IPS DF 6.9 (cell line): ENCODE measurements around the gene STYXL1.
"Not testable (repeated sequence)": the region's sequence is repeated elsewhere in the genome, so short reads cannot be mapped to it uniquely, and the experiment has no call there.

Experiments used
- DNase-seq: peaks from one replicate; pipeline ENCODE4 v3.0.0-alpha.2; 2013; ENCODE audit warnings: low read depth, low spot score
- H3K27ac ChIP-seq: one replicate; pipeline ENCODE4 v1.5.1; 2013; ENCODE audit warnings: low read length, control low read depth
- H3K27me3 ChIP-seq: 2 replicates; pipeline ENCODE4 v1.6.1; 2013; ENCODE audit warnings: mild to moderate bottlenecking, low read length; ENCODE audit not compliant: control insufficient read depth, insufficient read depth
- H3K36me3 ChIP-seq: 2 replicates; pipeline ENCODE4 v1.6.1; 2013; ENCODE audit warnings: low read length; ENCODE audit not compliant: control insufficient read depth, insufficient read depth
- H3K4me1 ChIP-seq: 2 replicates; pipeline ENCODE4 v1.6.1; 2013; ENCODE audit warnings: low read length; ENCODE audit not compliant: control insufficient read depth, insufficient read depth
- H3K4me3 ChIP-seq: 2 replicates; pipeline ENCODE4 v1.5.1; 2013; ENCODE audit warnings: mild to moderate bottlenecking, low read length
- H3K9me3 ChIP-seq: 2 replicates; pipeline ENCODE4 v1.6.1; 2013; ENCODE audit warnings: low read length, inconsistent platforms; ENCODE audit not compliant: control insufficient read depth, insufficient read depth
- WGBS: extraction: QIAGEN DNeasy Blood & Tissue Kit; methylation state at CpG from one replicate; pipeline ENCODE4 v1.1.7; 2013; ENCODE audit warnings: mixed read lengths, missing lambda C conversion rate; ENCODE audit not compliant: insufficient read length, insufficient coverage; 5-methylcytosine and 5-hydroxymethylcytosine counted together

Gene STYXL1

DNA sequence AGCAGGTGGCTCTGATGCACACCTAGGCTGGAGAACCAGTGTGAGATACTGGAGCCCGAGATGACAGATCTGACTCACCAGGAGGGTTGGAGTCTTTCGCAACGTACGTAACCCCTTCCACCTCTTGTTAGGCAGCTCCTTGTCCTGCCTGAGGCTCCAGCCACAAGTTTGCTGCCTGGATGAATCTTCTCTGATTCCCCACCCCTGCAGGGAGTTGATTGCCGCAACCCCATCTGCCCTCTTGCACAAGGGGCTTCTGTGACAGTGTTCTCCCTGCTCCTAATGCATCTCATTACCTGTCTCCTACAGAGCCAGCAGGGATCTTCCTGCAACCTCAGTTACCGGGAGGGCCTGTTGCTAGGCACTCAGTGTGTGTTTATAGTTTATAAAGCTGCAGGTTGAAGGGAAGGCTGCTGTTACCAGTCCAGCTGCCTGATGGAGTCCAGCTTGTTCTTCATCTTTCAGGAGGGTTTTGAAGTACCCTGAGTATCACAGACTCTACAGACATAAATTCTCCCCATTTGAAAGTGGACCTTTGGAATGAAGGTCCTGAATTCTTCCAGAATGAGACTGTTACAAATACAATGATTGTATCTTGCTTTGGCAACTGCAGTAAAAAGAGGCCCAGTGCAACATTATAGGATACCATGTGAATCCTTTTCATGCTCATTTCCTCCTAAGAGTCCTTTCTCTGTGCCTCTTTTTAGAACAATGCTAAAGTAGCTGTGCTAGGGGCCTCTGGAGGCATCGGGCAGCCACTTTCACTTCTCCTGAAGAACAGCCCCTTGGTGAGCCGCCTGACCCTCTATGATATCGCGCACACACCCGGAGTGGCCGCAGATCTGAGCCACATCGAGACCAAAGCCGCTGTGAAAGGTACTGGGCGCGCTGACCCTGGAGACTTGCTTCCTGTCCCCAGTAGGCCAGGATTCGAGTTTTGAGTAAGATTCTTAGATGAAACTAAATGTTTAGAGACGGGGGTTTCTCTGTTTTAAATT lies 6.6 kb upstream of the STYXL1 start:
- no peaks in the 10 kb centered on the region for H3K27me3 ChIP-seq
- DNase-seq: no peak
- H3K4me3 ChIP-seq: no peak overlapping the region
- no peaks in the 10 kb centered on the region for H3K9me3 ChIP-seq
- H3K4me1 ChIP-seq: no peaks in the 10 kb centered on the region
- WGBS: no CpG with 5 or more reads among the region's 18 CpGs
- H3K36me3 ChIP-seq: peaks cover 24% of the 10 kb centered on the region
- no peak overlapping the region for H3K27ac ChIP-seq

DNA sequence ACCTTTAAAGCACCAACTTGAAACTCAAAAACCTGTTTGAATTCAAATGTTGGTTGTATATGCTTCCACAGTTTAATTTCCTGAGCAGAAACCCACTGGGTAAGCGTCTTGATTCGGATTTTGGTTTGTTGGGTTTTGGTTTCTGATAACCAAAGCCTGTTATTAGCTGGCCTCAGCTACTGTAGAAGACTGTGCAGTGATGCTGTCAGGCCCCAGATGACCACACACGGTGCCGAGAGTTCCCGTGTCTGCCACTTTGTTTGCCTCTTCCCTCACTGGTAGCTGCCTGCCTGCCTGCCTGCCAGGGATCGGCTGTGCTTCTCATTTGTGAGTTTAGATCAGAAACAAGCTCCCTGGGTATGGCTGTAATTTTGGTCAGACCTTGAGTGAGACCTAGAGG lies 5.7 kb upstream of the STYXL1 start:
- Histone ChIP-seq H3K27ac (no peak overlapping the region), H3K9me3 (no peaks in the 10 kb centered on the region), H3K27me3 (no peaks in the 10 kb centered on the region), H3K4me3 (no peak overlapping the region), H3K4me1 (peaks cover 2% of the 10 kb centered on the region; the same call in 1 of the 2 replicates), H3K36me3 (peaks cover 17% of the 10 kb centered on the region)
- DNase-seq: no peak
- no CpG with 5 or more reads among the region's 6 CpGs for WGBS

DNA sequence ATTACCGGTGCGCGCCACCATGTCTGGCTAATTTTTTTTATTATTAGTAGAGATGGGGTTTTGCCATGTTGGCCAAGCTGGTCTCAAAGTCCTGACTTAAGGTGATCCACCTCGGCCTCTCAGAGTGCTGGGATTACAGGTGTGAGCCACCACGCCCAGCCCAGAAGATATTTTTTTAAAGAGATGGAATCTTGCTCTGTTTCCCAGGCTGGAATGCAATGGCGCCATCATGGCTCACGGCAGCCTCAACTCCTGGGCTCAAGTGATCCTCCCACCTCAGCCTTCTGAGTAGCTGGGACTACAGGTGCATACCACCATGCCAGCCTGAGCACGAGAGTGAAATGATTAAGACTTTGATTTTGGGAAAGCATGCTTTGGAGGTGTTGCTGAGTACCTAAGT lies 4.9 kb upstream of the STYXL1 start:
- H3K27me3 ChIP-seq, H3K27ac ChIP-seq, H3K4me1 ChIP-seq, H3K4me3 ChIP-seq, H3K9me3 ChIP-seq, DNase-seq: not testable (repeated sequence)
- WGBS: no CpG with 5 or more reads among the region's 8 CpGs
- H3K36me3 ChIP-seq: peaks cover 10% of the 10 kb centered on the region

DNA sequence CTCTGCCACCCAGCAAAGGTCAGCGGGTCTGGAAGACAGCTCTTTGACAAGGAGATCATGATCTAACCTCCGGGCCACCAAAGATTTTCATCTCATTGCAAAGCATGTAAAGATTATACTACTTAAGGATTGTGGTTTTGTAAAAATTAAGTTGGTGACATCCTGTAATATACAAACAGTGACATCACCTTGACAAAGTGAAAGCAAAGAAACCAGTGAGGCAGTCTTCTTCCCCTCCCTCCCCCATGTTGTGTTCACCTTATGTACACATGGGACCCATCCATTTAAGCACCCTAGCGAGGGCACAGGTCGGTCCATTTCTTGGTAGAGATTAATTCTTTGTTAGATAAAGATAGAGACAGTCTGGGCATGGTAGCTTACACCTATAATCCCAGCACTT lies 4.0 kb upstream of the STYXL1 start:
- H3K4me3 ChIP-seq: no peak overlapping the region
- peaks cover 2% of the 10 kb centered on the region; the same call in 1 of the 2 replicates for H3K4me1 ChIP-seq
- no peaks in the 10 kb centered on the region for H3K9me3 ChIP-seq
- WGBS: no CpG with 5 or more reads among the region's 4 CpGs
- DNase-seq: no peak
- no peaks in the 10 kb centered on the region for H3K27me3 ChIP-seq
- H3K36me3 ChIP-seq: peaks cover 8% of the 10 kb centered on the region; the same call in 1 of the 2 replicates
- no peak overlapping the region for H3K27ac ChIP-seq

GRCh38 chr7:76050545-76050944 lies 2.7 kb upstream of the STYXL1 start:
- no peaks in the 10 kb centered on the region for H3K9me3 ChIP-seq
- no peak for DNase-seq
- no peak overlapping the region for H3K4me3 ChIP-seq
- no CpG with 5 or more reads among the region's 5 CpGs for WGBS
- no peak overlapping the region for H3K27ac ChIP-seq
- peaks cover 2% of the 10 kb centered on the region; the same call in 1 of the 2 replicates for H3K4me1 ChIP-seq
- no peaks in the 10 kb centered on the region for H3K27me3 ChIP-seq
- peaks cover 8% of the 10 kb centered on the region; the same call in 1 of the 2 replicates for H3K36me3 ChIP-seq

- H3K27ac ChIP-seq: no peak overlapping the region
- DNase-seq: no peak
- 0 out of 2 replicates have a peak, but pooled peaks cover 6% of the 10 kb centered on the region for H3K36me3 ChIP-seq
- no peak overlapping the region; the same call in 1 of the 2 replicates for H3K4me3 ChIP-seq
- no CpG with 5 or more reads among the region's 6 CpGs for WGBS
- H3K9me3 ChIP-seq: no peaks in the 10 kb centered on the region
- H3K4me1 ChIP-seq: peaks cover 2% of the 10 kb centered on the region; the same call in 1 of the 2 replicates
- H3K27me3 ChIP-seq: no peaks in the 10 kb centered on the region
Measured at GRCh38 chr7:76049295-76049694, 1.5 kb upstream of the STYXL1 start.

DNA sequence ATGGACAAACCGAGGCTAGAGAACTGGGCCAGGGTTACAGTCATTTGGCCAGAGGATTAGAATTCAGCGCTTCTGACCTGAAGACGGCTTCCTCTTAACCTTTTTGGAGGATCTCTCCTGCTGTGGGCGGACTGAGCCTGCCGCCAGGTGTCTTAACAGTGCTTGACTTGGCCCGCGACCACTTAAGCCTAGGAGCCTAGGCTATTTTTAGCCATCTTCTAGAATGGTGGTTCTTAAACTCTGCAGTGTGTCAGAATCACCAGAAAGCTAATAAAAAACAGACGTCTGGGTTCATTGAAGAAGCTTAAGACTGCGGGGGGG lies 828 bp upstream of the STYXL1 start:
- Histone ChIP-seq H3K4me3 (peak overlapping the region; percentile 93; the same call in 1 of the 2 replicates), H3K4me1 (peaks cover 2% of the 10 kb centered on the region; the same call in 1 of the 2 replicates), H3K36me3 (0 out of 2 replicates have a peak, but pooled peaks cover 6% of the 10 kb centered on the region), H3K27ac (no peak overlapping the region), H3K27me3 (no peaks in the 10 kb centered on the region), H3K9me3 (no peaks in the 10 kb centered on the region)
- DNase-seq: no peak
- WGBS: no CpG with 5 or more reads among the region's 9 CpGs

- no peak overlapping the region for H3K27ac ChIP-seq
- WGBS: no CpG with 5 or more reads among the region's 21 CpGs
Measured at GRCh38 chr7:76047305-76047810, 442 bp downstream of the STYXL1 start.

DNA sequence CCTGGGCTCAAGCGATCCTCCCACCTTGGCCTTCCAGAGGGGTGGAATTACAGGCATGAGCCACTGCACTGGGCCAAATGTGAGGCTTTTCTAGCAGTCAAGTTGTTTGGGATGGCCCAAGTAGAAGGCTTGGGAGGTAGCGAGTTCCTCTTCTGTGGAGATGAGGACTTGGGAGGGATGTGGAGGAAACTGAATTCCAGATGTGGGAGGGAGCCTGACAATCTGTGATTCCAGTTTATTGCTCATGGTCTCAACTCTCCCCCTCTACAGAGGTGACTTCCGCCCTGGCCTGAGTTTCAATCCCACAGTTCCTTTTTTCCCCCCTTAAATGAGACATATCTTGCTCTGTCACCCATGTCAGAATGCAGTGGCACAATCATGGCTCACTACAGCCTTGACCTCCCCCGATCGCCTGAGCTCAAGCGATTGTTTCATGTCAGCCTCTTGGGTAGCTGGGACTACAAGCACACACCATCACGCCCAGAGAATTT lies 3.4 kb downstream of the STYXL1 start:
- no peaks in the 10 kb centered on the region for H3K27me3 ChIP-seq
- H3K27ac ChIP-seq: no peak overlapping the region
- H3K36me3 ChIP-seq: no peaks in the 10 kb centered on the region
- H3K4me3 ChIP-seq: no peak overlapping the region
- peaks cover 2% of the 10 kb centered on the region; the same call in 1 of the 2 replicates for H3K4me1 ChIP-seq
- no peaks in the 10 kb centered on the region for H3K9me3 ChIP-seq
- WGBS: no CpG with 5 or more reads among the region's 7 CpGs
- no peak for DNase-seq

More at GRCh38 chr7:76047305-76047810, 442 bp downstream of the STYXL1 start:
- Histone ChIP-seq H3K27me3 (no peaks in the 10 kb centered on the region), H3K9me3 (no peaks in the 10 kb centered on the region), H3K4me3 (peak overlapping the region; percentile 93), H3K4me1 (peaks cover 2% of the 10 kb centered on the region; the same call in 1 of the 2 replicates), H3K36me3 (0 out of 2 replicates have a peak, but pooled peaks cover 6% of the 10 kb centered on the region)
- DNase-seq: no peak

DNA sequence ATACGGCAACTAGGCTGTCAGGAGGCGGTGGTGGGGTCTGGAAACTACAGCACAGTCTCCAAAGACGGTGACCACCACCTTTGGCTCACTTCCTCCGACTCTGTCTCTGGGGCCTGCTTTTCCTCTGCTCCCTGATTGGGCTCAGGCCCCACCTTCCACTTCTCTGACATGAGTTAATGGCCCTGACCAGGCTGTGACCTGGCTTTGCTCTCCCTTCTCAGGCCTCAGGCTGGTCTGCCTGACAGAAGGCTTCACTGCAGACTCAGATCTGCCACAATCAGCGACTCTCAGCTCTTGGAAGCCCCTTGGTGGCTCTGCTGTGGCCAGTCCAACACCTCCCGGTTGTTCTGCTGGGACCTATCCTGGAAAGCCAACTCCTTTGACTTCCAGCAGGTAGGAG lies 7.7 kb downstream of the STYXL1 start:
- no CpG with 5 or more reads among the region's 6 CpGs for WGBS
- Histone ChIP-seq H3K27ac (no peak overlapping the region), H3K9me3 (no peaks in the 10 kb centered on the region), H3K27me3 (no peaks in the 10 kb centered on the region), H3K36me3 (no peaks in the 10 kb centered on the region), H3K4me1 (no peaks in the 10 kb centered on the region), H3K4me3 (no peak overlapping the region)
- no peak for DNase-seq
